Uterus (tissue), 2 donors: ENCODE data around the gene EPN1.

Experiments
- CTCF ChIP-seq, 4 experiments: fragments of 200-600 bp in 2 of 4; fragments of 450-650 bp in 2 of 4; sonication (generic) in 2 of 4; IDR thresholded peaks; one replicate each; pipeline ENCODE4 v1.5.1; 2016 to 2019; ENCODE audit warnings: antibody characterized with exemption in 4 of 4, mild to moderate bottlenecking in 2 of 4, moderate library complexity in 1 of 4
- POLR2A ChIP-seq, 2 donors: fragments of 450-650 bp; IDR thresholded peaks; one replicate each; pipeline ENCODE4 v1.6.1; 2016; ENCODE audit warnings: antibody characterized with exemption in 2 of 2, mild to moderate bottlenecking in 1 of 2, moderate library complexity in 1 of 2

- TF ChIP-seq CTCF (IDR thresholded peaks at IDR 0.05) (no peak), POLR2A (IDR thresholded peaks at IDR 0.05) (no peak)
Observed at GRCh38 chr19:55663846-55664536, 11.0 kb upstream of the EPN1 start.
